H9 (cell line): ENCODE results near the gene C3orf22. TPM values are rescaled to one million over a fixed set of nuclear protein-coding genes. Genes with fewer than 3 reads are reported as not detected.

Experiments used
- DNase-seq: peaks from one replicate; pipeline ENCODE4 v3.0.0-alpha.2; 2017
- H2AFZ ChIP-seq: one replicate; pipeline ENCODE4 v1.6.1; 2013; ENCODE audit warnings: mild to moderate bottlenecking, low read length, control low read depth, moderate library complexity
- H2AK5ac ChIP-seq: 2 replicates; pipeline ENCODE4 v1.6.1; 2013; ENCODE audit warnings: low read length, control low read depth, mixed read lengths; ENCODE audit not compliant: insufficient read length
- H2BK120ac ChIP-seq: one replicate; pipeline ENCODE4 v1.6.1; 2013; ENCODE audit warnings: low read depth, mild to moderate bottlenecking, low read length, control low read depth, inconsistent platforms; ENCODE audit not compliant: poor library complexity, severe bottlenecking
- H2BK12ac ChIP-seq: 2 replicates; pipeline ENCODE4 v1.6.1; 2013; ENCODE audit warnings: low read length, control low read depth, mixed read lengths, low read depth; ENCODE audit not compliant: insufficient read length
- H2BK15ac ChIP-seq: 2 replicates; pipeline ENCODE4 v1.6.1; 2013; ENCODE audit warnings: low read depth, low read length, control low read depth
- H2BK20ac ChIP-seq: one replicate; pipeline ENCODE4 v1.6.1; 2013; ENCODE audit warnings: low read depth, mild to moderate bottlenecking, low read length, control low read depth, inconsistent platforms; ENCODE audit not compliant: poor library complexity, severe bottlenecking
- H2BK5ac ChIP-seq: 2 replicates; pipeline ENCODE4 v1.6.1; 2013; ENCODE audit warnings: low read length, control low read depth, mixed read lengths; ENCODE audit not compliant: insufficient read length
- H3K14ac ChIP-seq: 2 replicates; pipeline ENCODE4 v1.6.1; 2013; ENCODE audit warnings: low read length, control low read depth; ENCODE audit not compliant: insufficient read depth
- H3K18ac ChIP-seq: 2 replicates; pipeline ENCODE4 v1.6.1; 2013; ENCODE audit warnings: low read depth, mild to moderate bottlenecking, mixed read lengths, low read length, control low read depth; ENCODE audit not compliant: insufficient read length
- H3K23ac ChIP-seq: 2 replicates; pipeline ENCODE4 v1.6.1; 2013; ENCODE audit warnings: low read length, control low read depth, mixed read lengths, low read depth; ENCODE audit not compliant: insufficient read length
- H3K23me2 ChIP-seq: 2 replicates; pipeline ENCODE4 v1.6.1; 2013; ENCODE audit warnings: low read depth, mild to moderate bottlenecking, mixed read lengths, low read length, control low read depth; ENCODE audit not compliant: insufficient read length, poor library complexity, severe bottlenecking
- H3K27ac ChIP-seq: 2 replicates; pipeline ENCODE4 v1.5.1; 2013; ENCODE audit warnings: low read length, control low read depth, mixed read lengths, low read depth; ENCODE audit not compliant: insufficient read length
- H3K27me3 ChIP-seq: 2 replicates; pipeline ENCODE4 v1.6.1; 2013; ENCODE audit warnings: low read length, control low read depth, inconsistent platforms; ENCODE audit not compliant: insufficient read depth
- H3K4ac ChIP-seq: 2 replicates; pipeline ENCODE4 v1.6.1; 2013; ENCODE audit warnings: low read depth, mild to moderate bottlenecking, control low read depth, inconsistent platforms, low read length, moderate library complexity
- H3K4me1 ChIP-seq: 2 replicates; pipeline ENCODE4 v1.6.1; 2013; ENCODE audit warnings: low read length, control low read depth, inconsistent platforms; ENCODE audit not compliant: insufficient read depth
- H3K4me2 ChIP-seq: 2 replicates; pipeline ENCODE4 v1.6.1; 2013; ENCODE audit warnings: low read length, control low read depth, mixed read lengths; ENCODE audit not compliant: insufficient read length, insufficient read depth
- H3K56ac ChIP-seq: 2 replicates; pipeline ENCODE4 v1.6.1; 2013; ENCODE audit warnings: low read depth, mild to moderate bottlenecking, mixed read lengths, low read length, control low read depth; ENCODE audit not compliant: insufficient read length
- H3K79me1 ChIP-seq: 2 replicates; pipeline ENCODE4 v1.6.1; 2013; ENCODE audit warnings: low read depth, mild to moderate bottlenecking, moderate library complexity, low read length, control low read depth, inconsistent platforms; ENCODE audit not compliant: insufficient read depth, poor library complexity, severe bottlenecking
- H3K79me2 ChIP-seq: 2 replicates; pipeline ENCODE4 v1.6.1; 2013; ENCODE audit warnings: low read length, control low read depth, inconsistent platforms; ENCODE audit not compliant: insufficient read depth
- H3K9ac ChIP-seq: 2 replicates; pipeline ENCODE4 v1.6.1; 2013; ENCODE audit warnings: low read length, control low read depth, mixed read lengths; ENCODE audit not compliant: insufficient read length; ENCODE audit errors: extremely low read depth
- H3K9me3 ChIP-seq: one replicate; pipeline ENCODE4 v1.6.1; 2013; ENCODE audit warnings: low read depth, low read length, inconsistent platforms; ENCODE audit not compliant: control insufficient read depth
- H3T11ph ChIP-seq: one replicate; pipeline ENCODE4 v1.6.1; 2013; ENCODE audit warnings: mild to moderate bottlenecking, low read length, control low read depth, inconsistent platforms
- H4K20me1 ChIP-seq: one replicate; pipeline ENCODE4 v1.6.1; 2013; ENCODE audit not compliant: control insufficient read depth, insufficient read length, insufficient read depth
- H4K5ac ChIP-seq: 2 replicates; pipeline ENCODE4 v1.6.1; 2013; ENCODE audit warnings: low read depth, mild to moderate bottlenecking, mixed read lengths, low read length, control low read depth; ENCODE audit not compliant: insufficient read length
- H4K8ac ChIP-seq: replicated peaks from 2 replicates; pipeline ENCODE4 v1.6.1; 2013; ENCODE audit warnings: low read length, control low read depth, mixed read lengths, low read depth; ENCODE audit not compliant: insufficient read length
- H4K91ac ChIP-seq: 2 replicates; pipeline ENCODE4 v1.6.1; 2013; ENCODE audit warnings: low read depth, mild to moderate bottlenecking, moderate library complexity, mixed read lengths, low read length, control low read depth; ENCODE audit not compliant: insufficient read length
- H3K27ac Mint-ChIP-seq, 3 experiments: 2 replicates in 2 of 3; 3 replicates in 1 of 3; pipeline ENCODE4 v1.8.0; 2020 to 2021; ENCODE audit warnings: mixed read lengths in 3 of 3, mild to moderate bottlenecking in 1 of 3, moderate library complexity in 1 of 3
- H3K27me3 Mint-ChIP-seq: 2 replicates; pipeline ENCODE4 v1.8.0; 2021; ENCODE audit warnings: low read depth, mild to moderate bottlenecking, moderate library complexity, mixed read lengths
- H3K36me3 Mint-ChIP-seq, 3 experiments: 2 replicates in 2 of 3; 3 replicates in 1 of 3; pipeline ENCODE4 v1.8.0; 2020 to 2021; ENCODE audit warnings: low read depth in 3 of 3, mixed read lengths in 3 of 3; ENCODE audit not compliant: insufficient read depth in 1 of 3
- H3K4me1 Mint-ChIP-seq, 2 experiments: 2 replicates each; pipeline ENCODE4 v1.8.0; 2020; ENCODE audit warnings: mixed read lengths in 2 of 2
- H3K4me3 Mint-ChIP-seq, 2 experiments: 2 replicates in 1 of 2; 3 replicates in 1 of 2; pipeline ENCODE4 v1.8.0; 2020 to 2021; ENCODE audit warnings: mild to moderate bottlenecking in 2 of 2, mixed read lengths in 2 of 2, moderate library complexity in 1 of 2
- H3K9me3 Mint-ChIP-seq, 2 experiments: 2 replicates in 1 of 2; 3 replicates in 1 of 2; pipeline ENCODE4 v1.8.0; 2020; ENCODE audit warnings: mild to moderate bottlenecking in 2 of 2, mixed read lengths in 2 of 2, moderate library complexity in 1 of 2
- WGBS: extraction: QIAGEN DNeasy Blood & Tissue Kit; methylation state at CpG from one replicate; pipeline ENCODE4 v1.1.7; 2013; ENCODE audit warnings: missing lambda C conversion rate, low lambda C conversion rate, mixed read lengths; ENCODE audit not compliant: insufficient read length; ENCODE audit errors: extremely low coverage; 5-methylcytosine and 5-hydroxymethylcytosine counted together
- total RNA-seq: library from RNA; stranded (reverse); gene quantifications from 2 replicates; pipeline ENCODE4 v1.2.1, GENCODE V29; 2021
- TF ChIP-seq, protein P1 (sequence below): fragments of 200-600 bp; sonication (generic); conservative IDR thresholded peaks from 3 replicates; pipeline ENCODE4 v1.8.0; 2021; ENCODE audit warnings: antibody characterized with exemption, mild to moderate bottlenecking

C3orf22 gene
- total RNA-seq, 1 experiment from 2014 or later: not detected

- no peak overlapping the region for H4K5ac ChIP-seq
- TF ChIP-seq, protein P1, sequence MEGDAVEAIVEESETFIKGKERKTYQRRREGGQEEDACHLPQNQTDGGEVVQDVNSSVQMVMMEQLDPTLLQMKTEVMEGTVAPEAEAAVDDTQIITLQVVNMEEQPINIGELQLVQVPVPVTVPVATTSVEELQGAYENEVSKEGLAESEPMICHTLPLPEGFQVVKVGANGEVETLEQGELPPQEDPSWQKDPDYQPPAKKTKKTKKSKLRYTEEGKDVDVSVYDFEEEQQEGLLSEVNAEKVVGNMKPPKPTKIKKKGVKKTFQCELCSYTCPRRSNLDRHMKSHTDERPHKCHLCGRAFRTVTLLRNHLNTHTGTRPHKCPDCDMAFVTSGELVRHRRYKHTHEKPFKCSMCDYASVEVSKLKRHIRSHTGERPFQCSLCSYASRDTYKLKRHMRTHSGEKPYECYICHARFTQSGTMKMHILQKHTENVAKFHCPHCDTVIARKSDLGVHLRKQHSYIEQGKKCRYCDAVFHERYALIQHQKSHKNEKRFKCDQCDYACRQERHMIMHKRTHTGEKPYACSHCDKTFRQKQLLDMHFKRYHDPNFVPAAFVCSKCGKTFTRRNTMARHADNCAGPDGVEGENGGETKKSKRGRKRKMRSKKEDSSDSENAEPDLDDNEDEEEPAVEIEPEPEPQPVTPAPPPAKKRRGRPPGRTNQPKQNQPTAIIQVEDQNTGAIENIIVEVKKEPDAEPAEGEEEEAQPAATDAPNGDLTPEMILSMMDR: no peak
- no peaks in the 10 kb centered on the region for H3K9me3 ChIP-seq
- H3K14ac ChIP-seq: no peak overlapping the region; the same call in 1 of the 2 replicates
- peaks cover 2% of the 10 kb centered on the region; the same call in 1 of the 2 replicates for H3K27me3 Mint-ChIP-seq
- H3K23me2 ChIP-seq: no peaks in the 10 kb centered on the region
- no peaks in the 10 kb centered on the region for H3K9me3 Mint-ChIP-seq
- H2BK120ac ChIP-seq: no peak overlapping the region
- H3K4ac ChIP-seq: no peak overlapping the region
- no peak overlapping the region for H4K91ac ChIP-seq
- H4K20me1 ChIP-seq: no peaks in the 10 kb centered on the region
- no peak overlapping the region for H3K23ac ChIP-seq
- no peaks in the 10 kb centered on the region for H3K4me1 ChIP-seq
- no peak overlapping the region for H4K8ac ChIP-seq
- H3T11ph ChIP-seq: no peak overlapping the region
- H2BK12ac ChIP-seq: no peak overlapping the region
- peak; percentile 21 for DNase-seq
- no CpG with 5 or more reads among the region's 3 CpGs for WGBS
- H3K9ac ChIP-seq: no peak overlapping the region
- H3K18ac ChIP-seq: no peak overlapping the region
- no peaks in the 10 kb centered on the region for H3K79me1 ChIP-seq
- H3K36me3 Mint-ChIP-seq: no peaks in the 10 kb centered on the region
- H2BK20ac ChIP-seq: no peak overlapping the region
- no peak overlapping the region for H3K27ac ChIP-seq
- no peaks in the 10 kb centered on the region for H3K79me2 ChIP-seq
- H2BK5ac ChIP-seq: no peak overlapping the region
- no peak overlapping the region for H3K4me3 Mint-ChIP-seq
- no peak overlapping the region for H3K4me2 ChIP-seq
- no peak overlapping the region for H2BK15ac ChIP-seq
- peaks cover 6 to 7% of the 10 kb centered on the region in 2 experiments; a peak in 3 of 4 replicates for H3K4me1 Mint-ChIP-seq
- no peak overlapping the region for H3K56ac ChIP-seq
- 0 out of 7 replicates have a peak overlapping the region, but pooled peaks of 1 of the 3 experiments have one; percentile 11 for H3K27ac Mint-ChIP-seq
- H2AFZ ChIP-seq: no peak overlapping the region
- no peak overlapping the region for H2AK5ac ChIP-seq
- H3K27me3 ChIP-seq: no peaks in the 10 kb centered on the region
These were observed 10.1 kb upstream of the C3orf22 start for GRCh38 chr3:126568776-126569342.
